ENCODE measurements around the gene MBTPS1.

DNA sequence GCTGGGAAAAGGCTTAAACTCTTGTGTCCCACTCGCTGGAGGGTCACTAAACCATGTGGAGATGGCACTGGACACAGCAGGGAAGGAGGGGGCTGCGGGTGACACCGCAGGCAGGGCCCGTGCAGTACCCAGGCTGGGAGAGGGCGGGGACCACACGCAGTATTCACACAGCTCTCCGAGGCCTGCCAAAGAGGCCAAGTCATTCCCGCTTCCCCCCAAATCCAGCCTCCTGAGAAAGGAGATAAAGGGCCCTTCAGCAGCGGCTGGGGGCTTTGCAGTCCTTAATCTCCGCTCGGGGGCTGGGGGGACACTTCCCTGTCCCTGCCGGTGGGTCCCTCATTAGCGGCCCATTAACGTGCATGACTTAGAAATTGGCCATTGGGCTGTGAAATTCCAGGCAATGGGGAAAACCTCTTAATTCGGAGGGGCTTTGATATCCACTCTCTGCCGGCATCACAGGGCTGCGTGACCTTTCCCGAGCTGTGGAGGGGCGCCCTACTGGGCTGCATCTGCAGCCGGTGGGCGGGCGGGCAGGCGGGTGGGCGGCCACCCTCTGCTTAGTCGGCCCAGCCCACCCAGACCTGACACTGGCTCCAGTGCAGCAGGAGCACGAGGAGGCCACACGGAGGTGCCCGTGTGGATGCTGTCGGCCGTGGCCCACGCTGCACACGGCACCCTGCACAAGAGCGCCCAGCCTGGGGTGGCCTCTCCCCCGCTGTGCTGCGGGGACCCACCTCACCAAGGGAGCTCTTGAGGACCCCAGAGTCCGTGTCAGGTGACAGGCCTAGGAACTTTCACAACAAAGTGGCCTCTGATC is 71.5 kb downstream of the MBTPS1 start:
- TF ChIP-seq HCFC1 (IDR thresholded peaks at IDR 0.05; ENCODE audit: low read depth, low read length) (no peak), ATF1 (CRISPR knock-in tag; IDR thresholded peaks at IDR 0.05) (no peak), ATF1 (tag; IDR thresholded peaks at IDR 0.05) (no peak)
